Neural cell (in vitro differentiated cells): Measurements from ENCODE around the gene PPP1R1A. TPM values are rescaled to one million over a fixed set of nuclear protein-coding genes. Genes with fewer than 3 reads are reported as not detected.

Source experiments
- H2AFZ ChIP-seq: fragments of 200-600, 300-800 bp; sonication (generic), shearing (Covaris generic); 2 replicates; pipeline ENCODE4 v1.6.0; 2014; ENCODE audit warnings: low read depth, mild to moderate bottlenecking, antibody characterized with exemption, low read length, moderate library complexity
- H3F3A ChIP-seq: fragments of 200-600 bp; shearing (Covaris generic); 2 replicates; pipeline ENCODE4 v1.6.1; 2016; ENCODE audit warnings: mild to moderate bottlenecking, moderate library complexity, mixed read lengths, antibody characterized with exemption, low read length; ENCODE audit not compliant: insufficient read depth, poor library complexity, severe bottlenecking
- H3K27ac ChIP-seq: fragments of 200-600, 300-800 bp; sonication (generic), shearing (Covaris generic); 2 replicates; pipeline ENCODE4 v1.5.1; 2014; ENCODE audit warnings: mild to moderate bottlenecking, low read length, moderate library complexity
- H3K27me3 ChIP-seq: fragments of 300-800, 200-600 bp; sonication (generic), shearing (Covaris generic); 2 replicates; pipeline ENCODE4 v1.6.0; 2014; ENCODE audit warnings: mild to moderate bottlenecking, low read depth, low read length, moderate library complexity; ENCODE audit not compliant: insufficient read depth
- H3K36me3 ChIP-seq: fragments of 300-800, 200-600 bp; sonication (generic), shearing (Covaris generic); 2 replicates; pipeline ENCODE4 v1.5.1; 2014; ENCODE audit warnings: mild to moderate bottlenecking, antibody characterized with exemption, low read length, moderate library complexity; ENCODE audit not compliant: insufficient read depth
- H3K4me2 ChIP-seq: fragments of 300-800, 200-600 bp; sonication (generic), shearing (Covaris generic); 2 replicates; pipeline ENCODE4 v1.6.0; 2014; ENCODE audit warnings: mild to moderate bottlenecking, low read length
- H3K4me3 ChIP-seq: fragments of 300-800, 200-600 bp; sonication (generic), shearing (Covaris generic); 2 replicates; pipeline ENCODE4 v1.5.1; 2014; ENCODE audit warnings: mild to moderate bottlenecking, low read length, moderate library complexity
- H3K79me2 ChIP-seq: fragments of 200-600 bp; shearing (Covaris generic); replicated peaks from 2 replicates; pipeline ENCODE4 v1.6.0; 2014; ENCODE audit warnings: mild to moderate bottlenecking, low read length, moderate library complexity; ENCODE audit not compliant: insufficient read depth
- H3K9ac ChIP-seq: fragments of 300-800, 200-600 bp; sonication (generic), shearing (Covaris generic); 2 replicates; pipeline ENCODE4 v1.6.1; 2016; ENCODE audit warnings: mild to moderate bottlenecking, low read length, mixed read lengths
- H3K9me2 ChIP-seq: fragments of 200-600 bp; shearing (Covaris generic); 2 replicates; pipeline ENCODE4 v1.6.1; 2016; ENCODE audit warnings: mild to moderate bottlenecking, low read length, mixed read lengths; ENCODE audit not compliant: insufficient read depth
- H3K9me3 ChIP-seq: fragments of 200-600, 300-800 bp; sonication (generic), shearing (Covaris generic); 2 replicates; pipeline ENCODE4 v1.6.1; 2016; ENCODE audit warnings: mild to moderate bottlenecking, mixed run types, low read length, moderate library complexity, mixed read lengths
- H4K20me1 ChIP-seq: fragments of 200-600 bp; shearing (Covaris generic); 2 replicates; pipeline ENCODE4 v1.6.1; 2016; ENCODE audit warnings: mild to moderate bottlenecking, mixed run types; ENCODE audit not compliant: insufficient read depth
- EP300 ChIP-seq: fragments of 450-650 bp; conservative IDR thresholded peaks from 2 replicates; pipeline ENCODE4 v1.6.1; 2014; ENCODE audit warnings: antibody characterized with exemption, mild to moderate bottlenecking, moderate library complexity; ENCODE audit not compliant: poor library complexity, severe bottlenecking
- EZH2 ChIP-seq: fragments of 200-600, 300-800 bp; shearing (Covaris generic), sonication (generic); IDR thresholded peaks from 2 replicates; pipeline ENCODE4 v1.6.1; 2014; ENCODE audit warnings: antibody characterized with exemption, low read length, borderline replicate concordance, mild to moderate bottlenecking; ENCODE audit not compliant: insufficient read depth, poor library complexity, severe bottlenecking
- MXI1 ChIP-seq: fragments of 450-650 bp; conservative IDR thresholded peaks from 2 replicates; pipeline ENCODE4 v1.6.1; 2014; ENCODE audit warnings: antibody characterized with exemption, mild to moderate bottlenecking; ENCODE audit not compliant: poor library complexity, severe bottlenecking
- RAD21 ChIP-seq: fragments of 450-650 bp; conservative IDR thresholded peaks from 2 replicates; pipeline ENCODE4 v1.6.1; 2014; ENCODE audit warnings: antibody characterized with exemption, mild to moderate bottlenecking, moderate library complexity
- SMC3 ChIP-seq: fragments of 450-650 bp; conservative IDR thresholded peaks from 2 replicates; pipeline ENCODE4 v1.6.1; 2014; ENCODE audit warnings: antibody characterized with exemption, mild to moderate bottlenecking, moderate library complexity; ENCODE audit not compliant: poor library complexity
- polyA plus RNA-seq: library from polyadenylated mRNA; depleted of rRNA; stranded (reverse); fragments of >200 nt; gene quantifications from 2 replicates; pipeline ENCODE4 v1.2.3, GENCODE V29; 2014
- TF ChIP-seq, protein P1 (sequence below): IDR thresholded peaks from 2 replicates; pipeline ENCODE4 v1.6.1; 2012; ENCODE audit warnings: borderline replicate concordance
- TF ChIP-seq, protein P2 (sequence below): fragments of 450-650 bp; IDR thresholded peaks from 2 replicates; pipeline ENCODE4 v1.5.1; 2014; ENCODE audit warnings: antibody characterized with exemption, mild to moderate bottlenecking, moderate library complexity; ENCODE audit not compliant: poor library complexity, severe bottlenecking

The PPP1R1A gene
- polyA plus RNA-seq, 1 donor from 2014 or later: 28.9 TPM

DNA sequence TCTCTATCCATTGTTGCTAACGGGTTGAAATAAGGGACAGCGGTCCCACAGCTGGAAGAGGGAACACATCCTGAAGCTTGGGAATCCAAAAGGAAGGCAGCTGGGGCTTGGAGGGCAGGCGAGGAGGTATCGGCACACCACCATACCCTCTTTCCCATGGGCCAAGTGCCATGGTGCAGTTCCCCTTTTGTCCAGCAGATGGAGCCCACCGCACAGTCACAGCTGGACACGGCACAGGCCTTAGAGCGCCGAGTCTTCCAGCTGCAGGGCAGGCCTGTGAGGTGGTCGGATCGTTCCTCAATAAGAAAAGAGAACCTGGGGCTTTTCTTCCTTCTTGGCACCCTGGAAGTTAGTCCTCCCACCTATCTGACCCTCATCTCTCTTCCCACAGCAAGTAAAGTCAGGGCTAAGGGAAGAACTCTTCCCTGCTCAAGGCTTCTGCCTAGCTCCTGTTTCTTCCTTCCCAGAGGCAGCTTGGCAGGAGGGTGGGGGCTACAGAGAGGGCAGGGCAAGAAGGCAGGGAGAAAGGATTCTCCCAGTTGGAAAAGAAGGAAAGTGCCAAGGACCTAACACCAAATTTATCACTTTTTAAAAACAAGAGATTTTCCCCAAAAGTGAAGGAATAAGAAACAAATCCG is 8.6 kb downstream of the PPP1R1A start:
- Histone ChIP-seq H3K9me2 (no peaks in the 10 kb centered on the region), H3K4me3 (no peak overlapping the region), H3F3A (no peaks in the 10 kb centered on the region), H3K9ac (no peak overlapping the region), H4K20me1 (no peaks in the 10 kb centered on the region), H3K9me3 (no peaks in the 10 kb centered on the region), H2AFZ (no peak overlapping the region), H3K27me3 (no peaks in the 10 kb centered on the region), H3K27ac (no peak overlapping the region), H3K4me2 (no peak overlapping the region), H3K36me3 (no peaks in the 10 kb centered on the region), H3K79me2 (no peaks in the 10 kb centered on the region)
- TF ChIP-seq SMC3 (peak; percentile 89), RAD21 (peak; percentile 82), MXI1 (peak; percentile 28)
- TF ChIP-seq, protein P1, sequence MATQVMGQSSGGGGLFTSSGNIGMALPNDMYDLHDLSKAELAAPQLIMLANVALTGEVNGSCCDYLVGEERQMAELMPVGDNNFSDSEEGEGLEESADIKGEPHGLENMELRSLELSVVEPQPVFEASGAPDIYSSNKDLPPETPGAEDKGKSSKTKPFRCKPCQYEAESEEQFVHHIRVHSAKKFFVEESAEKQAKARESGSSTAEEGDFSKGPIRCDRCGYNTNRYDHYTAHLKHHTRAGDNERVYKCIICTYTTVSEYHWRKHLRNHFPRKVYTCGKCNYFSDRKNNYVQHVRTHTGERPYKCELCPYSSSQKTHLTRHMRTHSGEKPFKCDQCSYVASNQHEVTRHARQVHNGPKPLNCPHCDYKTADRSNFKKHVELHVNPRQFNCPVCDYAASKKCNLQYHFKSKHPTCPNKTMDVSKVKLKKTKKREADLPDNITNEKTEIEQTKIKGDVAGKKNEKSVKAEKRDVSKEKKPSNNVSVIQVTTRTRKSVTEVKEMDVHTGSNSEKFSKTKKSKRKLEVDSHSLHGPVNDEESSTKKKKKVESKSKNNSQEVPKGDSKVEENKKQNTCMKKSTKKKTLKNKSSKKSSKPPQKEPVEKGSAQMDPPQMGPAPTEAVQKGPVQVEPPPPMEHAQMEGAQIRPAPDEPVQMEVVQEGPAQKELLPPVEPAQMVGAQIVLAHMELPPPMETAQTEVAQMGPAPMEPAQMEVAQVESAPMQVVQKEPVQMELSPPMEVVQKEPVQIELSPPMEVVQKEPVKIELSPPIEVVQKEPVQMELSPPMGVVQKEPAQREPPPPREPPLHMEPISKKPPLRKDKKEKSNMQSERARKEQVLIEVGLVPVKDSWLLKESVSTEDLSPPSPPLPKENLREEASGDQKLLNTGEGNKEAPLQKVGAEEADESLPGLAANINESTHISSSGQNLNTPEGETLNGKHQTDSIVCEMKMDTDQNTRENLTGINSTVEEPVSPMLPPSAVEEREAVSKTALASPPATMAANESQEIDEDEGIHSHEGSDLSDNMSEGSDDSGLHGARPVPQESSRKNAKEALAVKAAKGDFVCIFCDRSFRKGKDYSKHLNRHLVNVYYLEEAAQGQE: no peak
- TF ChIP-seq, protein P2, sequence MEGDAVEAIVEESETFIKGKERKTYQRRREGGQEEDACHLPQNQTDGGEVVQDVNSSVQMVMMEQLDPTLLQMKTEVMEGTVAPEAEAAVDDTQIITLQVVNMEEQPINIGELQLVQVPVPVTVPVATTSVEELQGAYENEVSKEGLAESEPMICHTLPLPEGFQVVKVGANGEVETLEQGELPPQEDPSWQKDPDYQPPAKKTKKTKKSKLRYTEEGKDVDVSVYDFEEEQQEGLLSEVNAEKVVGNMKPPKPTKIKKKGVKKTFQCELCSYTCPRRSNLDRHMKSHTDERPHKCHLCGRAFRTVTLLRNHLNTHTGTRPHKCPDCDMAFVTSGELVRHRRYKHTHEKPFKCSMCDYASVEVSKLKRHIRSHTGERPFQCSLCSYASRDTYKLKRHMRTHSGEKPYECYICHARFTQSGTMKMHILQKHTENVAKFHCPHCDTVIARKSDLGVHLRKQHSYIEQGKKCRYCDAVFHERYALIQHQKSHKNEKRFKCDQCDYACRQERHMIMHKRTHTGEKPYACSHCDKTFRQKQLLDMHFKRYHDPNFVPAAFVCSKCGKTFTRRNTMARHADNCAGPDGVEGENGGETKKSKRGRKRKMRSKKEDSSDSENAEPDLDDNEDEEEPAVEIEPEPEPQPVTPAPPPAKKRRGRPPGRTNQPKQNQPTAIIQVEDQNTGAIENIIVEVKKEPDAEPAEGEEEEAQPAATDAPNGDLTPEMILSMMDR: peak; percentile 96

DNA sequence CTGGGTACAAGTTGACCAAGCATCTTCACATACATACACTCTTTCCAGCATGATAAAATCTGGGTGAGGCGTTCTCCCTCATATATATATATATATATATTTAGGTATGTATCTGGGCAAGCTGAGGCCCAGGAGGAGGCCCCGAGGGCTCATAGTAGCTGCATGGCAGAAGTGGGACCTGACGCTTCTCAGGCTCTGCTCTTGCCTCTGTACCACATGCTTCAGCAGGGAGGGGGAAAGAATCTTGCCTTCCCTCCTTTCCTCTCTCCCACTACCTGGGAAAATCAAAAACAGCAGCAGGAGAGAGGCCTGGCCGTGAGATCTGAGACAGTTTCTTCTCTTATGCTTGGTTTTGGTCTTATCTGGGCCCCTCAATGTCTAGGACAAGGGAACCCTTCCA is 9.2 kb downstream of the PPP1R1A start:
- Histone ChIP-seq H3F3A (no peaks in the 10 kb centered on the region), H3K4me3 (no peak overlapping the region), H3K27ac (no peak overlapping the region), H2AFZ (no peak overlapping the region), H4K20me1 (no peaks in the 10 kb centered on the region), H3K9me2 (no peaks in the 10 kb centered on the region), H3K36me3 (no peaks in the 10 kb centered on the region), H3K9ac (no peak overlapping the region), H3K79me2 (no peaks in the 10 kb centered on the region), H3K27me3 (no peaks in the 10 kb centered on the region), H3K9me3 (no peaks in the 10 kb centered on the region), H3K4me2 (no peak overlapping the region)
- TF ChIP-seq, protein P1: no peak
- TF ChIP-seq MXI1: no peak
- TF ChIP-seq RAD21: no peak
- no peak for TF ChIP-seq SMC3
- no peak for TF ChIP-seq EP300
- no peak for TF ChIP-seq EZH2
